ENCODE measurements around the gene RDH5. TPM values are rescaled to one million over a fixed set of nuclear protein-coding genes. Genes with fewer than 3 reads are reported as not detected.

The RDH5 gene
- total and polyA plus RNA-seq, 9 donors, result 3.7 to 8.9 (median 5.9) TPM

DNA sequence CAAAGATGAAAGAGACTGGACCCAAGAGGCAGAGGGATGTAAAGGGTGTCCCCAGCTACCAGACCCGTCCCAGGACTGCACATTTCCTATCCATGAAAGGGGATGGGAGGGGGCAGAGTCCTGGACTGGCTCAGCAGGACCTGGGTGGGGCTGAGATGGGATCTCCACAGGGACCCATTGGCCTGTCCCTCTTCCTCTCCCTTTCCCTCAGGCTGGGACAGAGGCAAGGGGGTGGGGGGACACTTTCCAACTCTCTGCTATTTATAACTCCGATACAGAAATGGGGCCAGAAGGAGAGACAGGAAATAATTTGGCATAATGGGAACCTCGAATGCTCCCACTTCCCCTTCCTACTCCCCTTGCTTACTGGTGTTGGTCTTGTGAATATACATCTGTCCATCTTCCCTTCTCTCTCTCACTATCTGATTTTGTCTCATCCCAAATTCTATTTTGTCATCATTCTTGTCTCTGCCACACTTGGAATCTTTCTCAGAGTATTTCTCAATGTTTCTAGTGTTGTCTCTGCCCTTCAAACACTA is 11.4 kb upstream of the RDH5 start:
- H3K4me1 ChIP-seq (ENCODE audit: insufficient read depth), result peaks cover 5% of the 10 kb centered on the region
- intact Hi-C loops (cut with DNase I), result no loop called here
- H3K36me3 ChIP-seq, result no peaks in the 10 kb centered on the region
- no peak for TF ChIP-seq EP300 (IDR thresholded peaks at IDR 0.05)
- TF ChIP-seq POLR2A (IDR thresholded peaks at IDR 0.05), result no peak
- TF ChIP-seq, protein P1, sequence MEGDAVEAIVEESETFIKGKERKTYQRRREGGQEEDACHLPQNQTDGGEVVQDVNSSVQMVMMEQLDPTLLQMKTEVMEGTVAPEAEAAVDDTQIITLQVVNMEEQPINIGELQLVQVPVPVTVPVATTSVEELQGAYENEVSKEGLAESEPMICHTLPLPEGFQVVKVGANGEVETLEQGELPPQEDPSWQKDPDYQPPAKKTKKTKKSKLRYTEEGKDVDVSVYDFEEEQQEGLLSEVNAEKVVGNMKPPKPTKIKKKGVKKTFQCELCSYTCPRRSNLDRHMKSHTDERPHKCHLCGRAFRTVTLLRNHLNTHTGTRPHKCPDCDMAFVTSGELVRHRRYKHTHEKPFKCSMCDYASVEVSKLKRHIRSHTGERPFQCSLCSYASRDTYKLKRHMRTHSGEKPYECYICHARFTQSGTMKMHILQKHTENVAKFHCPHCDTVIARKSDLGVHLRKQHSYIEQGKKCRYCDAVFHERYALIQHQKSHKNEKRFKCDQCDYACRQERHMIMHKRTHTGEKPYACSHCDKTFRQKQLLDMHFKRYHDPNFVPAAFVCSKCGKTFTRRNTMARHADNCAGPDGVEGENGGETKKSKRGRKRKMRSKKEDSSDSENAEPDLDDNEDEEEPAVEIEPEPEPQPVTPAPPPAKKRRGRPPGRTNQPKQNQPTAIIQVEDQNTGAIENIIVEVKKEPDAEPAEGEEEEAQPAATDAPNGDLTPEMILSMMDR (IDR thresholded peaks at IDR 0.05), result no peak
- WGBS, 3 donors, result 11% methylated on average over 3 of the region's 3 CpGs
- no peaks in the 10 kb centered on the region for H3K27me3 ChIP-seq
- DNase-seq, result no peak
- H3K4me3 ChIP-seq, result no peak overlapping the region
- no peaks in the 10 kb centered on the region for H3K9me3 ChIP-seq
- H3K27ac ChIP-seq, result no peak overlapping the region

DNA sequence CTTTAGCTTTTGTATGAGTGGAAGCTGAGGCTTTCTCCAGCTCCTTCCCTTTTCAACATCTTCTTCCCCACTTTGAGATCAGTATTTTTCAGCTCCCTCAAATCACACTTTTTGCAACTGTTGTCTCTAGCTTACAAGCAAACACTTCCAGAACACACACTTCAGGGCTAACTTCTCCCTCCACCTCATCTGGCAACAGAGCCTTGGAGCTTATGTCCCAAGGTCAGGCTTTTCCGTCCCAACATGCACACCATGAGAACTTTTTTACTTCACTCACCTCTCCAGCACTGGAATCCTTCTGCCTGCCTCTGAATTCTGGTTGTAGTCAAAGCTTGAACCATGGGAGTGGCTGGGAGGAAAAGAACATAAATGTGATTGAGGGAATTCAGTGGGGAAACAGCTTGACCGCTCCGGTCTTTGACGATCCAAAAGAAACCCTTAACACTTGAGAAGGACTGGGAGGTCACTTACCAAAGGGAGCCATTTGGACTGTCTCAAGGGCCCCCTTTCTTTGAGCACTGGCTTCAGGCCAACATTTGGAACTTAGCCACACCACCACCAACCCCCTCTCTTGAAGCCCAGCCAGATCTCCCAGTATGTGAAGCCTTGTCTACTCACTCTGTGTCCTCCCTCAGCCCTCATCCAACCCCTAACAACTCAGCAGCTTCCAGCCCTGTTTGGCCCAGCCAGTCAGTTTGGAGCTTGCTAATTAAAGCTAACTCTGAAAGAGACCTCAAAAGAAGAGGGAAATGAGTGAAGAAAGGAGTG is 8.2 kb upstream of the RDH5 start:
- no peaks in the 10 kb centered on the region for H3K9me3 ChIP-seq
- no peaks in the 10 kb centered on the region for H3K36me3 ChIP-seq
- H3K4me1 ChIP-seq (ENCODE audit: insufficient read depth), result peaks cover 12% of the 10 kb centered on the region
- intact Hi-C loops (cut with DNase I), result no loop called here
- H3K27me3 ChIP-seq, result no peaks in the 10 kb centered on the region
- 20 to 44% (median 36%) methylated on average over 4 of the region's 4 CpGs for WGBS, 3 donors
- H3K27ac ChIP-seq, result no peak overlapping the region
- TF ChIP-seq EP300 (IDR thresholded peaks at IDR 0.05), result no peak
- no peak for TF ChIP-seq POLR2A (IDR thresholded peaks at IDR 0.05)
- TF ChIP-seq, protein P1 (IDR thresholded peaks at IDR 0.05), result no peak
- no peak overlapping the region for H3K4me3 ChIP-seq
- no peak for DNase-seq

DNA sequence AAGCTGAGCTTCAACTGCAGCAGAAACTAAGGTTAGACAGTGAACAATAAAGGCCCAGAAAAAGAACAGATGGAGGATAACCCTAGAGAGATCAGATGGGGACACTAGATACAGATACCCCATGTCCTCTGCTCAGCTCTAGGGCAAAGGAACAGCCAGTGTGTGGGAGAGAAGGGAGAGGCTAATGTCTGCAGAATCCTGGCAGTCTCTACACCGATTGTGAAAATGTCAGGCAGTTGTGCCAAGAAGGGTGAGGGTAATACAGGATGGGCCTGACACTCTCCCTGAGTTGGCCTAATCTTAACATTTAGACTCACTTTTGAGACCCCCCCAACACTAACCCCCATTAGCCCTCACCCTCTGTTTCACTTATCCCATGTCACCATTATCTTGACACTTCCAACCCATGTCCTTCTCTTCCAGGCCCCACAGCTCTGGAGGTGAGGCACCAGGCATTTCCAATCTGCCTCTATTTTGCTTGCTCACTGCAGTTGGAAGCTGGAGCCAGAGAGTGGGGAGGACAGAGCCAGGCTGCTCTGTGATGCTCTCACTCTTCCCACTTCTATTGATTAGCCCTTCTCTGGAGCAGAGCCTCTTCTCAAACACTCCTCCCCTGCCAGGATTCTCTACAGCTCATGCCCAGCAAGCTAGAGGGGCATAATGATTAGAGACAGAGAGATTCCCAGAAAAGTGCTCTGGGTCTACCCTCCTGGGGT is 7.3 kb upstream of the RDH5 start:
- 15 to 21% (median 20%) methylated on average over 1 of the region's 1 CpG for WGBS, 3 donors
- H3K9me3 ChIP-seq, result no peaks in the 10 kb centered on the region
- TF ChIP-seq POLR2A (IDR thresholded peaks at IDR 0.05) (no peak), EP300 (IDR thresholded peaks at IDR 0.05) (no peak)
- TF ChIP-seq, protein P1 (IDR thresholded peaks at IDR 0.05), result no peak
- intact Hi-C loops (cut with DNase I), result no loop called here
- no peak overlapping the region for H3K27ac ChIP-seq
- DNase-seq, result no peak
- peaks cover 10% of the 10 kb centered on the region for H3K4me1 ChIP-seq (ENCODE audit: insufficient read depth)
- H3K4me3 ChIP-seq, result no peak overlapping the region
- H3K36me3 ChIP-seq, result no peaks in the 10 kb centered on the region
- H3K27me3 ChIP-seq, result no peaks in the 10 kb centered on the region

DNA sequence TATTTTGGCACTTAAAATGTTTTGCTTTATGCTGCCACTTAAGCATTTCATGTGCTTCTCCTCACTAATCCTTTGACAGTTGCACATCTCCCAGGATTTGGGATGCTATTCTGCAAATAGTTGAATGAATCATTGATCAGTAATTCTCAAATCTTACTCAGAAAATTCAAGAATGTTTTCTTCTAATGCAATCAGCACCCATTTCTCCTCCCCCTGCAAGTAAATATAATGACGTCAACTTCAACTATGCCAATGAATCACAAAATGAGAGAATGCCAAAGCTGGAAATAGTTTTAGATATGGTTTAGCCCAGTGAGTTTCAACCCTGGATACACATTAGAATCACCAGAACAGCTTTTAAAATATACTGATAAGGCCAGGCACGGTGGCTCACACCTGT is 6.5 kb upstream of the RDH5 start:
- peaks cover 10% of the 10 kb centered on the region for H3K4me1 ChIP-seq (ENCODE audit: insufficient read depth)
- H3K36me3 ChIP-seq, result no peaks in the 10 kb centered on the region
- DNase-seq, result no peak
- no peak overlapping the region for H3K27ac ChIP-seq
- no peak overlapping the region for H3K4me3 ChIP-seq
- H3K9me3 ChIP-seq, result no peaks in the 10 kb centered on the region
- 54 to 70% (median 63%) methylated on average over 2 of the region's 2 CpGs for WGBS, 3 donors
- intact Hi-C loops (cut with DNase I), result no loop called here
- TF ChIP-seq EP300 (IDR thresholded peaks at IDR 0.05), result no peak
- TF ChIP-seq, protein P1 (IDR thresholded peaks at IDR 0.05), result no peak
- no peak for TF ChIP-seq POLR2A (IDR thresholded peaks at IDR 0.05)
- no peaks in the 10 kb centered on the region for H3K27me3 ChIP-seq
